Measurements from ENCODE around the gene HECW1.

HECW1 gene

DNA sequence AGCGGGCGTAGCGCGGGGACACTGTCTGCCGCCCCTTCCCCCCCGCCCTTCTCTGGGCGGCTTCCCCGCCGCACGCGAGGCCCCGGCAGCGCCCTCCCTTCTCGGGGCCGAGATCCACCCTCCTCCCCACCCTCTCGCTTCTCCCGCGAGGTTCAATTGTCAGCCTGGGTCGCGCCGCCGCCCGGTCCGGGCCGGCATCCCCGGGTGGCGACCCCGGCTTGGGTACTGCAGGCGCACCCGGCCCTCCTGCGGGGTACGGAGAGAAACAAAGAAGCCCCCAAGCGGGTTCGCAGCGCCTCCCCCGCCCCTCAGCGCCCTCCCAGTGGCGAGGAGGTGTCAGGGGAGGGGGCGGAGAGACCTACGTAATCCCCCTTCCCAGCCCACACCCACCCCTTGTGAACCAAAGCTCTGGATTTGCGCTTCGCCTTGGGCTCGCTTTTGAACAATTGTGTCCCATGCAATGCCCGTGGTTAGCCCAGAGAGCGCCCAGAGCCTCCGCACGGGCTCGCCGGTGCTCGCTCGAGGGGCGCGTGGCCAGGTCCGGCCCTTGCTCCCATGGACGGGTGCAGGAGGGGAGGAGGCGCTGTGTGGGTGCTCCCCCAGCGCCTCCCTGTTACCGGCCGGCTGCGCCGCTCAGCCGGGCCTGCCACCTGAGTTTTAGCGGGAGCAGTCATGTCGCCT is 634 bp downstream of the HECW1 start:
- TF ChIP-seq, protein P1, sequence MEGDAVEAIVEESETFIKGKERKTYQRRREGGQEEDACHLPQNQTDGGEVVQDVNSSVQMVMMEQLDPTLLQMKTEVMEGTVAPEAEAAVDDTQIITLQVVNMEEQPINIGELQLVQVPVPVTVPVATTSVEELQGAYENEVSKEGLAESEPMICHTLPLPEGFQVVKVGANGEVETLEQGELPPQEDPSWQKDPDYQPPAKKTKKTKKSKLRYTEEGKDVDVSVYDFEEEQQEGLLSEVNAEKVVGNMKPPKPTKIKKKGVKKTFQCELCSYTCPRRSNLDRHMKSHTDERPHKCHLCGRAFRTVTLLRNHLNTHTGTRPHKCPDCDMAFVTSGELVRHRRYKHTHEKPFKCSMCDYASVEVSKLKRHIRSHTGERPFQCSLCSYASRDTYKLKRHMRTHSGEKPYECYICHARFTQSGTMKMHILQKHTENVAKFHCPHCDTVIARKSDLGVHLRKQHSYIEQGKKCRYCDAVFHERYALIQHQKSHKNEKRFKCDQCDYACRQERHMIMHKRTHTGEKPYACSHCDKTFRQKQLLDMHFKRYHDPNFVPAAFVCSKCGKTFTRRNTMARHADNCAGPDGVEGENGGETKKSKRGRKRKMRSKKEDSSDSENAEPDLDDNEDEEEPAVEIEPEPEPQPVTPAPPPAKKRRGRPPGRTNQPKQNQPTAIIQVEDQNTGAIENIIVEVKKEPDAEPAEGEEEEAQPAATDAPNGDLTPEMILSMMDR (IDR thresholded peaks at IDR 0.05) = no peak
- no peaks in the 10 kb centered on the region for H3K4me1 ChIP-seq (ENCODE audit: control insufficient read depth in 1 of 2, insufficient read depth in 1 of 2, low read depth in 1 of 2, low read length in 1 of 2)
- H3K9me3 ChIP-seq = no peaks in the 10 kb centered on the region
- peaks cover 94% of the 10 kb centered on the region for H3K27me3 ChIP-seq
- no peak overlapping the region for H3K4me3 ChIP-seq (ENCODE audit: low read depth in 1 of 2, low read length in 1 of 2)
- no peaks in the 10 kb centered on the region for H3K36me3 ChIP-seq
- no peak overlapping the region for H3K27ac ChIP-seq

DNA sequence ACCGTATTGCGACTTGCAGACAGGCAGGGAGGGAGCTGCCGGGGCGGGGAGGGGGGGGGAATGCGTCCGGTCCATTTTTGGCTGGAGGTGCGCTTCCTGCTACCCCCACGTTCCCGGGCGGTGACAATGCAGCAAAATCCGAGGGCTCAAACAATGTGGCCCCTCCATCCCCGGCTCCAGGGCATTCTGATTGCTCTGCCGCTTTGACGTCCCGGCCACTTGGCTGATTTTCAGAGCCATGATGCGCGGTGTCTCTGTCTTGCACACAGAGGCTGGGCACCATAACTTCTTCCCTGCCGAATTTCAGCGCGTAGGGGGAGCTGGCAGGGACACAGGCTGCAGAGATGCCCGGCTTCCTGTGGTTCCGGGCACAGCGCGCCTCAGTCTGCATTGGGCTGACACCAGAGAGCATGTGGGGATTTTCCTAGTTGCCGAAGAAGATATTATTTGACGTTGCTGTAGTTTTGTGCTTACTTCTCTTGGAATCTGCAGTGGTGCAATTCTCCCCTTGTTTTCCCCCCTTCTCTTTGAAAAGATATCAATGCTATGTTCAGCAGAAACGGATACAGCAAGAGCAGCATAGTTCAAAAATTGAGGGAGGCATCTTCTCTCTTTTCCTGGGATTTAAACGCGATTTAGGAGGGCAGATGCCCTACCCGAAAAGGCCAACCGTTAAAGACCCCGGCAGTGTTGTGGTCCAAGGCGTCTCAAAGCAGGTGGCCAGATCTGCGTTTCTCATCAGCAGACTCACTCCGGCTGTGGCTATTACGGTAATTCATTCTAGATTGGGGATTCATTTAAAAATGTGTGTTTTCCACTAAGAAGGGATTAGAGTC is 1.4 kb downstream of the HECW1 start:
- no peaks in the 10 kb centered on the region for H3K4me1 ChIP-seq (ENCODE audit: control insufficient read depth in 1 of 2, insufficient read depth in 1 of 2, low read depth in 1 of 2, low read length in 1 of 2)
- TF ChIP-seq, protein P1 (IDR thresholded peaks at IDR 0.05) = no peak
- H3K4me3 ChIP-seq (ENCODE audit: low read depth in 1 of 2, low read length in 1 of 2) = no peak overlapping the region
- H3K27me3 ChIP-seq = peaks cover 95% of the 10 kb centered on the region
- H3K36me3 ChIP-seq = no peaks in the 10 kb centered on the region
- H3K27ac ChIP-seq = no peak overlapping the region
- no peaks in the 10 kb centered on the region for H3K9me3 ChIP-seq

DNA sequence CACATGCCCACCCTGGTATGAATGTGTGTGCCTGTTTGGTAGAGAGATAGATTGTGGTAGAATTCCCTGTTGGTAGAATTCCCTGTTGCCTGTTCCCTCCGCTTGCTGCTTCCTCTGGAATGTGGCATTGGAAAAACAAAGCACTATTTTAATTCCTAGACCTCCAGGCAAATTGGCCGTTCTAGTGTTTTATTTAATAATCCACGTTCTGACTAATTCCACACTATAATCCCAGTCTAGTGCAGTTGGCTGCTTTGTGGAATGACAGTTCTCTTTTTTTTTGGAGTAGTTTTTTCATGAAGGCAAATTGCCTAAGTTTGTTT is 2.0 kb downstream of the HECW1 start:
- no peak overlapping the region for H3K4me3 ChIP-seq (ENCODE audit: low read depth in 1 of 2, low read length in 1 of 2)
- no peak overlapping the region for H3K27ac ChIP-seq
- peaks cover 98% of the 10 kb centered on the region for H3K27me3 ChIP-seq
- no peaks in the 10 kb centered on the region for H3K36me3 ChIP-seq
- no peaks in the 10 kb centered on the region for H3K4me1 ChIP-seq (ENCODE audit: control insufficient read depth in 1 of 2, insufficient read depth in 1 of 2, low read depth in 1 of 2, low read length in 1 of 2)
- no peaks in the 10 kb centered on the region for H3K9me3 ChIP-seq
- TF ChIP-seq, protein P1 (IDR thresholded peaks at IDR 0.05) = no peak

DNA sequence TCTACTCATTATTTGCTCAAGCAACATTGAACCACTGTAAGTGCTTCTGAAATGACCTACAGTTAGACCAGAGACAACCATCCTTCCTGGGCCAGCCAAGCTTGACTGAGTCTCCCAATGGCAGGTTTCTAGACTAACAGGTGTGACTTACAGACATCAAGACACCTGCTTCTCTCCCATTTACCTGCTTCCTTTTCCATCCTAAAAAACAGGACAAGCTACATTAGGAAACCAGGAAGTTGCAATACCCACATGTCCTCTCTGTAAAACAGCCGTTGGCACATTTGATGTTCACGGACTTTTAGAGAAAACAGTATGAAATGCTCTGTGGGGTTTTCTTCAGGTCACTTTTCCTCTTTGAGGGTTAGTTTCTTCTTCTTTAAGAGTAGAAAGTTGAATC is 4.0 kb downstream of the HECW1 start:
- H3K4me1 ChIP-seq (ENCODE audit: control insufficient read depth in 1 of 2, insufficient read depth in 1 of 2, low read depth in 1 of 2, low read length in 1 of 2) = no peaks in the 10 kb centered on the region
- no peak overlapping the region for H3K4me3 ChIP-seq (ENCODE audit: low read depth in 1 of 2, low read length in 1 of 2)
- no peaks in the 10 kb centered on the region for H3K36me3 ChIP-seq
- no peaks in the 10 kb centered on the region for H3K9me3 ChIP-seq
- H3K27ac ChIP-seq = no peak overlapping the region
- peaks cover 96% of the 10 kb centered on the region for H3K27me3 ChIP-seq
- TF ChIP-seq, protein P1 (IDR thresholded peaks at IDR 0.05) = no peak

DNA sequence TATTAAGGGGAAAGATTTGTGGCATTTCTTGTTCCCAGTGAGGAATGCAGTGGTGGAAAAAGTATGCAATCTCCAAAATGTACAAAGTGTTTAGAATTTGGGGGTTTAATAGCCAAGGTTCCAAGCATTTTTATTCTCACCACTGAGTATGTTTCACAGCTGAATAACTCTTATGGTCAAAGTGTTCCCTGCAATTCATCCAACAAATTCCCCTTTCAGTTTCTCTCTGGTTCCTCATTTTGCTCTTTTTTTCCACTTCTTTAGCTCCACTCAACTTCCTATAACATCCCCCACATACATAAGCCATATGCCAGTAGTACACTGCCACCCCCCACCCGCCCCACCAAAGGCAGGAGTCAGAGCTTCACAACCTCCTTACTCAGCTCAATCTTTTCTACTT is 4.6 kb downstream of the HECW1 start:
- H3K9me3 ChIP-seq = no peaks in the 10 kb centered on the region
- TF ChIP-seq, protein P1 (IDR thresholded peaks at IDR 0.05) = no peak
- H3K27me3 ChIP-seq = peaks cover 89% of the 10 kb centered on the region
- no peak overlapping the region for H3K4me3 ChIP-seq (ENCODE audit: low read depth in 1 of 2, low read length in 1 of 2)
- H3K27ac ChIP-seq = no peak overlapping the region
- H3K4me1 ChIP-seq (ENCODE audit: control insufficient read depth in 1 of 2, insufficient read depth in 1 of 2, low read depth in 1 of 2, low read length in 1 of 2) = no peaks in the 10 kb centered on the region
- no peaks in the 10 kb centered on the region for H3K36me3 ChIP-seq
